Measurements from ENCODE around the gene MAOA.
"Not testable (repeated sequence)": the region's sequence is repeated elsewhere in the genome, so short reads cannot be mapped to it uniquely, and the experiment has no call there.

Gene MAOA

DNA sequence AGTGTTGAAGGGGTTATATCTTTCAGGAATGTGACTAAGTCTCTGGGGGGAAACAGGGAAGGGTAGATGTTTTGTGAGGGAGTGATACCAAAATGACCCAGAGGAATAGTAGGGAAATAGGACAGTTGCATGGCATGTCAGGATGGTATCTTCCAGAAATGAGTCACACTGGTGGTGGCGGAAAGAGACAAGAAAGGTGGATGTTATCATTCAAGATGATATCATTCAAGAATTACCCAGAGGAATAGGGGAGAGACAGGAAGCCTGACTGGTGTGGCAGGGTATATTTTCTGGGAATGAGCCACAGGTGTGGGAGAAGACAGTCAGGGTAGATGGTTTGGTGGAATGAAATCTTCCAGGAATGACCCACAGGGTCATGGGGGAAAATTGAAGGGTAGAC lies 61.1 kb downstream of the MAOA start:
- DNase-seq (ENCODE audit: low spot score) = no peak

DNA sequence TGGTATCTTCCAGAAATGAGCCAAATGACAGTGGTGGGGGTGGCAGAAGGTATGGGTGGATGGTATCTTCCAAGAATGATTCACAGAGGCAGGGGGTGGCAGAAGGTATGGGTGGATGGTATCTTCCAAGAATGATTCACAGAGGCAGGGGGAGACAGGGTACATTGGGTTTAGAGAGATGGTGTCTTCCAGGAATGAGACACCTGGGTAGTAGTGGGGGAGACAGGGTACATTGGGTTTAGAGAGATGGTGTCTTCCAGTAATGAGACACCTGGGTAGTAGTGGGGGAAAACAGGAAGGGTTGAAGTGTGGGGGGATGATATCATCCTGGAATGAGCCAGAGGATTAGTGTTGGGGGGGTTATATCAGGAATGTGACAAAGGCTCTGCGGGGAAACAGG lies 62.0 kb downstream of the MAOA start:
- no peak for DNase-seq (ENCODE audit: low spot score)

DNA sequence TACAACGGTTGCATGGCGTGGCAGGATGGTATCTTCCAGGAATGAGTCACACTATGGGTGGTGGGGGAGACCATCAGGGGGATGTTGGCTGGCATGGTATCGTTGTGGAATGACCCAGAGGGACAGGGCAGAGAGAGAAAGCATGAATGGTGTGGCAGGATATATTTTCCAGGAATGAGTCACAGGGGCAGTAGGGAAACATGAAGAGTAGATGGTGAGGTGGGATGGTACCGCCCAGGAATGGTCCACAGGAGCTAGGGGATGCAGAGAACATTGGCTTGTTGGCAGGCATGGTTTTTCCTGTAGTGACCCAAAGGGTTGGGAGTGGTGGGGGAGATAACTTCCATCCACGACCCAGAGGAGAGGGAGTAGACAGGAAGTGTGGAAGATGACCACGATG lies 62.4 kb downstream of the MAOA start:
- no peak for DNase-seq (ENCODE audit: low spot score)

DNA sequence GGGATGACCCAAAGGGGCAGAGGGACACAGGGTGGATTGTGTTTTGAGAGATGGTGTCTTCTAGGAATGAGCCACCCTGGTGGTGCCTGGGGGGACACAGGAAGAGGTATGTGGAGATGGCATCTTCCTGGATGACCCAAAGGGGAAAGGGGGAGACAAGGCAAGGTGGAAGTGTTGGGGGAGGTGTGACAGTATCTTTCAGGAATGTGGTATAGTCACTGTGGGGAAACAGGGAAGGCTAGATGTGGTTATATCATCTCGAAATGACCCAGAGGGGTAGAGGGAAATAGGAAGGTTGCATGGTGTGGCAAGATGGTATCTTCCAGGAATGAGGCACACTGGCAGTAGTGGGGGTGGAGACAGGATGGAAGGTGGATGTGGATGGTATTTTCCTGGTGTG lies 62.9 kb downstream of the MAOA start:
- no peak for DNase-seq (ENCODE audit: low spot score)

DNA sequence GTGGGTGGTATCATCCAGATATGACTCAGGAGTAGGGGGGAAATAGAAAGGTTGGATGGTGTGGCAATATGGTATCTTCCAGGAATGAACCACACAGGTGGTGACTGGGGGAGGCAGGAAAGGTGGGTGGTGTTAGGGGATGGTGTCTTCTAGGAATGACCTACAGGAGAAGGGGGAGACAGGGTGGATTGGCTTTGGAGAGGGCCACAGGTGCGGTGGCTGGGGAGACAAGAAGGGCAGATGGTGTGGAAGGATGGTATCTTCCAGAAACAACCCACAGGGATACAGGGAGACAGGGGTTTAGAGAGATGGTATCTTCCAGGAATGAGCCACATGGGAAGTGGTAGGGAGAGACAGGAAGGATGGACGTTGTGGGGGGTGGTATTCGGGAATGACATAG lies 64.0 kb downstream of the MAOA start:
- DNase-seq (ENCODE audit: low spot score) = no peak

DNA sequence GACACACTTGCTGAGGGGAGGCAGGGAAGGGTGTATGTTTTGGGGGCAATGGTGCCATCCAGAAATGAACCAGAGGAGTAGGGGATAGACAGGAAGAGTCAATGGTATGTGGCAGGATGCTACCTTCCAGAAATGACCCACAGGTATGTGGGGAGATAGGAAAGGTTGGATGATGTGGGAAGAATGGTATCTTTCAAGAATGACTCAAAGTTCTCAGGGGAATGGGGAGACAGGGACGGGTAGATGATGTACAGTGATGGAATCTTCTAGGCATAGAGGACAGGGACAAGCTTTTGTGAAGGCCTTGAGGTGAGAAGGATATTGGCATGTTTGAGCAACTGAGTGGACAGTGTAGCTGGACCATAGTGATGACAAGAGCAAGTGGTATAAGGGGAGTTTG lies 64.9 kb downstream of the MAOA start:
- no peak for DNase-seq (ENCODE audit: low spot score)

DNA sequence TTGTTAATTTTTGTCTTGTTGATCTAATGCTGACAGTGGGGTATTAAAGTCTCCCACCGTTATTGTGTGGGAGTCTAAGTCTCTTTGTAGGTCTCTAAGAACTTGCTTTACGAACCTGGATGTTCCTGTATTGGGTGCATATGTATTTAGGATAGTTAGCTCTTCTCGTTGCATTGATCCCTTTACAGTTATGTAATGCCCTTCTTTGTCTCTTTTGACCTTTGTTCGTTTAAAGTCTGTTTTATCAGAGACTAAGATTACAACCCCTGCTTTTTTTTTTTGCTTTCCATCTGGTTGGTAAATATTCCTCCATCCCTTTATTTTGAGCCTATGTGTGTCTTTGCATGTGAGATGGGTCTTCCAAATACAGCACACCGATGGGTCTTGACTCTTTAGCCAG lies 69.1 kb downstream of the MAOA start:
- DNase-seq (ENCODE audit: low spot score) = not testable (repeated sequence)

DNA sequence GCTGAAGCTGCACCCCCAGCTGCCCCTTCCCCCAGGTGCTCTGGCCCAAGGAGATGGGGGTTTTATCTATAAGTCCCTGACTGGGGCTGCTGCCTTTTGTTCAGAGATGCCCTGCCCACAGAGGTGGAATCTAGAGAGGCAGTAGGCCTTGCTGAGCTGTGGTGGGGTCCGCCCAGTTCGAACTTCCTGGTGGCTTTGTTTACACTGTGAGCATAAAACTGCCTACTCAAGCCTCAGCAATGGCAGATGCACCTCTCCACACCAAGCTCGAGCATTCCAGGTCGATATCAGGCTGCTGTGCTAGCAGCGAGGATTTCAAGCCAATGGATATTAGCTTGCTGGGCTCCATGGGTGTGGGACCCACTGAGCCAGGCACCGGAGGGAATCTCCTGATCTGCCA lies 71.2 kb downstream of the MAOA start:
- DNase-seq (ENCODE audit: low spot score) = not testable (repeated sequence)

DNA sequence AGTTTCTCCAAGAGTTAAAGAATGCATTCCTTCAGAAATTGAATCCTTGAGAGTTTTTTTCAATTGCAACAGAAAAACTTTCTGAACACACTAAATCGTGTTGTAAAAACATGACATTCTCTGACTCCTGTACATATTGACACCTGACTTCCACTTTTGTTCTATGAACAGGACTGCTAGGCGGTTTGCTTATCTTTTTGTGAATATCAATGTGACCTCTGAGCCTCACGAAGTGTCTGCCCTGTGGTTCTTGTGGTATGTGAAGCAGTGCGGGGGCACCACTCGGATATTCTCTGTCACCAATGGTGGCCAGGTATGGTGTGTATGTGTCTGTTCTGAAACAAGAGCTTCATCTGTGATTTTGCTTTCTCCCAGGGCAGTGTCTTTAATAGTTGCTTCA lies 71.9 kb downstream of the MAOA start:
- DNase-seq (ENCODE audit: low spot score) = no peak

DNA sequence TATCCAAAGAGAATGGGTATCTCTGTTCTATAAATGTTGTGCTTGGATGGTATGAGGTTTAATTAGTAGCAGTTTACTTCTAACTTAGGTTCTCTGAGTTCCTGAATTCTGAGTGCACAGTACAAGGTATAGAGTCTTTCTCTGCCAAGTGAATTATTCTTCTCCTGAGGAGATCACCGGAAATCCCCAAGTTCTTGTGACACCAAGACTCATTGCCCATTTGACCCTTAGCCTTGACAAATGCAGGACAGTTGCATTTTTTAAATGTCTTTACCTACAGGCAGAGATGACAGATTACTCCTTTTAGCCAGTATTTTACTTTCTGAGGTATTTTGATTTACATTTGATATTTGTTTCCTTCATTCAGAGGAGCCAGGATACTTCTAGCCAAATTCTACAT lies 72.9 kb downstream of the MAOA start:
- DNase-seq (ENCODE audit: low spot score) = no peak

DNA sequence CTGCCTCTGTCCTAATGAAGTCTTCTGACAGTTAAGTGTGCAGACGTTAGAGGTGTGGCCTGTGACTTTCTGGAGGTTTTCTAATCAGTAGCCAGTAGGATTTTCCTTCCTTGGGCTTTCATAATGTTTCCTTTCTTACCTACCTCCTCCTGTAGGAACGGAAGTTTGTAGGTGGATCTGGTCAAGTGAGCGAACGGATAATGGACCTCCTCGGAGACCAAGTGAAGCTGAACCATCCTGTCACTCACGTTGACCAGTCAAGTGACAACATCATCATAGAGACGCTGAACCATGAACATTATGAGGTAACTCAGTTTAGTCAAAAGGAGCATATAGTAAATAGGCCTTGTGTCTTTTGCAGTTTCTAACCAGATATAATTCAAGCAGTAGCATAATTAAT lies 75.0 kb downstream of the MAOA start:
- DNase-seq (ENCODE audit: low spot score) = no peak

DNA sequence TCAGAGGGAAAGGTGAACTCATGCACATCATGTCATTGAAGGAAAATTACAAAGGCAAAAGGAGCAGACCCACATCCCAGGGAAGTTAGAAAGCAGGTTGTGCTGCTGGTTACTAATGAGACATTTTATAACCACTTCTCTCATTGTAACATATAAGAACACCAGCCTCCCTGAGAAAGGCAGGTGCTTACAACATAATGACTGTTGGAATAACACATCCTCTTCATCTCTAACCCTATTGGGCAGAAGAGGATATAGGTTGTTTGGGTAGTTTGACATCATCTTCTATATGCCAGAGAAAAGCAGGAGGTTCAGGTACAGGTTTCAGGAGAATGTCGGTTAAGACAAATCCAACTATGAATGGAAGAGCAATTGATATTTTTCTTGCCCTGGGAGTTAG lies 77.6 kb downstream of the MAOA start:
- DNase-seq (ENCODE audit: low spot score) = no peak

DNA sequence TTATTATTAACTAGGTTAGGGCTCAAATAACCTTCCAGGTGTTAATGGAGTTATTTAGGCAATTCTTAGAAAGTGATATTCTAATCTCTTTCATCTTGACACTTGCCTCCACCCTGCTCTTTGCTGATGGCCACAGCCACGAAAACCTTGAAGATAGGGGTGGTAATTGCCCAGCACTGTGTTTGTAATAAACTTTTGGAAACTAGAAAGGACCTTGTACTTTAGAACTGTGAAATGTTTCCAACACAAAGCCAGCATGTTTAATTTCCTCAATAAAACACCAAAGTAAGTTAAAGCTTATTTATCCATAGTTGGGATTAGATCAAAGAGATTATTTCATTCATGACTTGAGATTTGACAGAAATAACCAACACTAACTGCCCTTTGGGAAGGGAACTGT lies 78.3 kb downstream of the MAOA start:
- DNase-seq (ENCODE audit: low spot score) = no peak

DNA sequence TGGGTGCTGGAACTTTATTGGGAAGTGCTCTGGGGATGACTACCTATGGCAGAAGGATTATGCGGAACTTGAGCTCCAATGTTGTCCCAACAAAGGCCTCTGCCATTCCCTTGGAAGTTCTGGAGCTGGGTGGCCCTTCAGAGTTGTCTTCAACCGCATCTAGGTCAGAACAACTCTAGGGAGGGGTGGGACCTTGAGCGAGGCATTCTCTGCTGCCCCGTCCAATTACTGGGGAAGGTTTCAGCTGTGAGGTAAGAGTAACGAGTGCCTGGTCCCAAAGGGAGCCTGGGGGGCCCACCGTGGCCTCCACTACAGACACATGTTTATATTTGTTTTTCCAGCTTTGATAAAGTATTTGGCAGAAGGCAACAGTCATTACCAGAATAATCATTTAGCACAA lies 79.4 kb downstream of the MAOA start:
- no peak for DNase-seq (ENCODE audit: low spot score)

DNA sequence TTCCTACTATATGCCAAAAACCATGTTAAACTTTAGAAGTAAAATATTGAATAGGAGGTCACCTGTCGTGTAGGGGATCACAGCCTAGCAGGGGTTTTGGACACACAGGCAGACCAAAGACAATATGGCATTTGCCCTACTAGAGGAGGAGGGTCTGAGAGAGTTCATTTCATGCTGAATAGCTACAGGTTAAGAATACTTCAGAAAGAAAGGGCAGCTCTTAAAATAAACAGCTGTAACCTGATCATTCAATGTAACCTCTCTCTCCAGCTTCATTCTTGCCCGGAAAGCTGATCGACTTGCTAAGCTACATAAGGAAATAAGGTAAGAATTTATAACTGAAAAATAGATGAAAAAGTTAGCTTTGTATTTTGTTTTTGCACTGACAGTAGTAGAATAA lies 79.9 kb downstream of the MAOA start:
- no peak for DNase-seq (ENCODE audit: low spot score)

DNA sequence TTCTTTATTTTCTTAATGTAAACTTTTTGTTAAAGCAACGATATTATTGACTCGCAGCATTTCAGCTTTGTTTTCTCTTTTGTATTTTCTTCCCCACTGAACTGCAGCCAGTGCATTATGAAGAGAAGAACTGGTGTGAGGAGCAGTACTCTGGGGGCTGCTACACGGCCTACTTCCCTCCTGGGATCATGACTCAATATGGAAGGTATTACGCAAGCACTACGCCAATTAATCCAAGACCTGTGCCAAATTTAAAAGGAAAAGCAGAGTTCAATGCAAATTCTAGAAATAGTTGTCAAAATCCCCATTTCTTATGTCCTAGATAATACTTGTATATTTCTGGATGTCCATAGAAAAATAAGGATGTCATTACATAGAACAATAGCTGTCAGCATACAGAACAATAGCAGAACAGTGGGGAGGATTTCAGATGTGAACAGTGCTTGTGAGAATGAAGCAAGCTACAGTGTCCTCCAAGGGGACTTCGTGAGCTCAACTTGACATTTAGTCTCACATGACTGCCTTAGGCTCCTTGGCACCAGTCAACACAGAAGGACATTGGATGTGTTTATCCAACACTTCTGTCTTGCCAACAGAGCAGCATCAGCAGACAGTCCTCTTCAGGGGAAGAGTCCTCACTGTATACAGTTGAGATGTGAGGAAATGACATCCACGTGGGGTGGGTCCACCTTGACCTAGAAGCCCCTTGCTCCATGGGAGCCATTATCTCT lies 85.9 kb downstream of the MAOA start:
- peak; percentile 12 for DNase-seq (ENCODE audit: low spot score)

DNA sequence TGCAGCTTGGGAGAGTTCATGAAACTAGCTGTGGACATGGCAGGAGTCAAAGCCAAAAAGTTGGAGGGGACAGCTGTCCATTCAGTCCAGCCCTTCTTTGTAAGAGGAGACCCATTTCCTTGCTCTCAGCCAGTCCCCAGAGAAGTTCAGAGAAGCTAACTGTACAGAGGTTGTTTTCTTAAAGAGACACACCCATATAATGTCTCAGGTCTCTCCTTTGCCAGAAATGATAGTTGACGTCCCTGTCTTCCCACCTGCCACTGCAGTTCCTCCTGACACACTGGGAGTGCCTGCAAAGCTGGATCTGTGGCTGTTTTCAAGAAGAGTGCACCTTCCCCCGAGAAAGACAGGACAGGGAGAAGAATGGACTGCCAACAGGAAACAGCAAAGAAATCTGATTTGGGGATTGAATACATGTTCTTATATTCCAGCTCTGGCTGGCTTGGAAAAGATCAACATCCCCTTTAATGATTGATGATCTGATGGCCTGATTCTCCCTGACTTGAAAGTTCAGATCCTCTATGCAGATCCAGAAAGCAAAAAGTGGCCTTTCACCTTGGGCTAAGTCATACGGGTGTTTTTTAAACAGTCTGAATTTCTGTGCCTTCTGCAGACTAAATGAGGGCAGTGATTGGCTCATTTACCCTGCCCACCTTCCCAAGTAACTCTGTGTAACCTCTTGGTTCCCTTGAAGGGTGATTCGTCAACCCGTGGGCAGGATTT lies 87.2 kb downstream of the MAOA start:
- DNase-seq (ENCODE audit: low spot score) = no peak

DNA sequence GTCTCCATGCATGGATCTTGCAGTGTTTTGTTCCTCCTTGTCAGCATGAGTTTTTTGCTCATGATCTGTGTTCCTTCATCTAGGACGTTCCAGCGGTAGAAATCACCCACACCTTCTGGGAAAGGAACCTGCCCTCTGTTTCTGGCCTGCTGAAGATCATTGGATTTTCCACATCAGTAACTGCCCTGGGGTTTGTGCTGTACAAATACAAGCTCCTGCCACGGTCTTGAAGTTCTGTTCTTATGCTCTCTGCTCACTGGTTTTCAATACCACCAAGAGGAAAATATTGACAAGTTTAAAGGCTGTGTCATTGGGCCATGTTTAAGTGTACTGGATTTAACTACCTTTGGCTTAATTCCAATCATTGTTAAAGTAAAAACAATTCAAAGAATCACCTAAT lies 88.2 kb downstream of the MAOA start:
- no peak for DNase-seq (ENCODE audit: low spot score)

DNA sequence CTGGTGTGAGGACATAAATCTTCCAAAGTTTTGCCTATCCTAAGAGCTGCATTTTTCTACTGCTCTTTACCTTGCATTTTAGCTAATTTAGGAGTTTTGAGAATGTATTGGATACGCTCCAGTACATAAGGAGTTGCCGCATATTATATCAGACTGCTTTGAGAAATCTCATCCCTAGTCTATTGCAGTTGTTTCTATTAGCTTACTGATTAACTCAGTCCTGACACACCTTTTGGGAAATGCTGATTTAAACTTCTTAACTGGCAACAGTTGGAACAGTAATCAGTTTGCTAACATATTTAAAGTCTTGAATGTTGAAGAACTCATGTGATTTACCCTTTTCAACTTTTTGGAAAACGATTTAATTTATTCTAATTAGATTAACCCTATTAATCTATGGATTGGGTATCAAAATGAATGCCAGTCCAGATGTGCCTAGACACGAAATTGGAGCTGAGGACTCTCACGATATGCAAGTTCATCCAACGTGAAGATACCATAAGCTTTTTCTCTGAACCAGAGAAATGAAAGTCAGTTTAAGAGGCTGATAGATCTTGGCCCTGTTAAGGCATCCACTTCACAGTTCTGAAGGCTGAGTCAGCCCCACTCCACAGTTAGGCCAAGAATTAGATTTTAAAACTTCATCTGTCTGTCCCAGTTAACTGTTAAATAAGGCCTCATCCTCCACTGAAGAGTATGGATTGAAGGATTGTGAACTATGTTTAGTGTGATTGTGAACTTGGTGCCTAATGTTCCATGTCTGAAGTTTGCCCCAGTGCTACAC lies 90.0 kb downstream of the MAOA start:
- no peak for DNase-seq (ENCODE audit: low spot score)

DNA sequence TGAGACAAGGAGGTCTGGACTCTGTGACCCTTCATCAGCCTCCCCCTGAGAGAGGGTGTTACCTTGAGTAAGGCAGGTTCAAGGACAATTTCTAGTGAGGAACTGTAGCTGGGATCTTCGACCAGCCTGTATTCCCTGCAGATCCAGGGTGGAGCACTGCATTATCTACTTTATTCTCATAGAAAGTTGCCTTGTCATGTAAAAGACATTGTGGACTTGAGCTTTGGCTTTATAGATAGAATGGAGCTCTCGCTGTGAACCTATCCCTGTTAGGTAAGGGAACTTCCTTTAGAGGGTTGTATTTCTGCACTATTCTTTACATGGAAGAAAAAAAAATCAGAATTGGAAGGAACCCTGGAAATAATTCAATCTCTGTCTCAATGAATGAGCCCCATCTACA lies 91.4 kb downstream of the MAOA start:
- no peak for DNase-seq (ENCODE audit: low spot score)

DNA sequence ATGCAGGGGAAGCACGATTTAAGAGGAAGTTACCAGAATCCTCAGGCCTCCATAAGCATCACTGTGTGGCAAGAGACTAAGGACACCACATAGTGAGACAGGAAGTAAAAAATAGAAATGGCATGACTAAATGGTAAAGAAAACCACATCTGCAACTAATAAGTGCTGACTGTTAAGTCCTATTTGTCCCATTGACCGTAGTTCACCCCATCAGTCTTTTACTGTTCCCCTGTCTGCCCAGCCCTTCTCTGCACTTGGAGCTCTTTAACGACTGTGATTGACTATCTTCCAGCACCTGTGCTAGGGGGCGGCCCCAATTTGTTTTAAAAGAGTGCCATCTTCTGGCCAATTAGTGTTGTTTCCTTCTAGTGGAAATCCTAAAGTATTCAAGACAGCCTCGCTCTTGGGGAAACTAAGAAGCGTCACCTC lies 94.2 kb downstream of the MAOA start:
- DNase-seq (ENCODE audit: low spot score) = peak; percentile 51

DNA sequence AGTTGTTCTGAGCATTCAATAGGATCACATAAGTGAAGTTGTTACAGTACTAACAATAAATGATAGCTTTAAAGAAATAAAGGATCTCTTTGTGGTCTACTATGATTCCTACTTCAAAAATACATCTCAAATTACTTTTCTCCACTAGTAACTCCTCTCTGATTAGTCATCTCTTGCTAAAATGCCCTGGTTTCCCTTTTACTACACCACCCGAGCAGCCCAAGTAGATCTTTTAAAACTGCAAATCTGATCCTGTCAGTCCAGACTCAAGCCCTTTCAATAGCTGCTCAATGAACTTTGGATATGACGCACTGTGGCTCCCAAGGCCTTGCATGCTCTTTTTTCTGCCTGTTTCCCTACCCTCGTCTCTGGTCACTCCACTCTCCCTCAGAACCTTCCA lies 97.5 kb downstream of the MAOA start:
- DNase-seq (ENCODE audit: low spot score) = peak; percentile 16

DNA sequence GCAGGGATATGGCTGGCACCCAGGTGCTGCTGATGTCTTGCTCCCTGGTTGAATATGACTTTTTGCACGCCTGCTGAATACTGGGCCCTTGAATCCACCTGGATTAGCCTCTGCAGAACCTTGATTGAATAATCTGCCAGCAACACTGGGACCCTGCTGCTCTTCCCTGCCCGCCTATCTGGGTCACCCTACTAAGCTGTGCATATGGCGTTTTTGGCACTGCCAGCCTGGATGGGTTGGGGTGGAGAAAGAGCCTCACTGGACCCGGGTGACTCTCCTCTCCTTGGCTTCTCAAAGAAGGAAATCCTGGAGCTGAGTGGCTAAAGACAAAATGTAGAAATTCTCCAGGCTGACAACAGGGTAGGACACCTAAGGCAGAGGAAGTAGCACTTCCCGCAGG lies 100.0 kb downstream of the MAOA start:
- DNase-seq (ENCODE audit: low spot score) = no peak
